SIG-M5 (cell line): ENCODE data around the gene PRKG1.
"Not testable (repeated sequence)": the region's sequence is repeated elsewhere in the genome, so short reads cannot be mapped to it uniquely, and the experiment has no call there.

Experiments used
- DNase-seq: peaks from one replicate; lab custom pipeline; 2025; lab: John Stamatoyannopoulos, UW

Gene PRKG1

GRCh38 chr10:52007091-52007490, 932.8 kb downstream of the PRKG1 start:
- no peak for DNase-seq

GRCh38 chr10:52011118-52011517, 936.8 kb downstream of the PRKG1 start:
- DNase-seq: no peak

- DNase-seq: no peak
These were observed 944.8 kb downstream of the PRKG1 start for GRCh38 chr10:52019077-52019555.

GRCh38 chr10:52019656-52020055, 945.4 kb downstream of the PRKG1 start:
- DNase-seq: no peak

- DNase-seq: no peak
These were observed 945.9 kb downstream of the PRKG1 start for GRCh38 chr10:52020173-52020572.

- DNase-seq: no peak
These were observed 946.4 kb downstream of the PRKG1 start for GRCh38 chr10:52020702-52021101.

GRCh38 chr10:52027055-52027705, 952.9 kb downstream of the PRKG1 start:
- DNase-seq: no peak

- DNase-seq: no peak
These were observed 954.2 kb downstream of the PRKG1 start for GRCh38 chr10:52028523-52028858.

GRCh38 chr10:52029628-52030027, 955.3 kb downstream of the PRKG1 start:
- no peak for DNase-seq

- no peak for DNase-seq
These were observed 955.9 kb downstream of the PRKG1 start for GRCh38 chr10:52030051-52030790.

- DNase-seq: no peak
These were observed 956.7 kb downstream of the PRKG1 start for GRCh38 chr10:52030975-52031374.

GRCh38 chr10:52031771-52032170, 957.5 kb downstream of the PRKG1 start:
- DNase-seq: no peak

- DNase-seq: no peak
These were observed 958.7 kb downstream of the PRKG1 start for GRCh38 chr10:52032681-52033629.

- DNase-seq: not testable (repeated sequence)
These were observed 964.9 kb downstream of the PRKG1 start for GRCh38 chr10:52039002-52039793.

- no peak for DNase-seq
These were observed 966.2 kb downstream of the PRKG1 start for GRCh38 chr10:52040486-52040885.

- DNase-seq: no peak
These were observed 969.5 kb downstream of the PRKG1 start for GRCh38 chr10:52043811-52044210.

- DNase-seq: no peak
These were observed 973.8 kb downstream of the PRKG1 start for GRCh38 chr10:52048051-52048450.

- DNase-seq: no peak
These were observed 976.3 kb downstream of the PRKG1 start for GRCh38 chr10:52050429-52051047.

GRCh38 chr10:52053497-52053896, 979.2 kb downstream of the PRKG1 start:
- no peak for DNase-seq

GRCh38 chr10:52056291-52056690, 982.0 kb downstream of the PRKG1 start:
- DNase-seq: no peak

- no peak for DNase-seq
These were observed 984.8 kb downstream of the PRKG1 start for GRCh38 chr10:52059089-52059488.
